Activated CD4-positive, CD25-positive, alpha-beta regulatory T cell treated with anti-CD3 and anti-CD28 coated beads, Interleukin-2, amount 50 U/mL, for 16 hours (primary cell): ENCODE results near the gene TMEFF1.

Source experiments
- DNase-seq: peaks from one replicate; pipeline ENCODE4 v3.0.0-alpha.2; 2020; ENCODE audit warnings: low read depth, low spot score

The TMEFF1 gene

DNA sequence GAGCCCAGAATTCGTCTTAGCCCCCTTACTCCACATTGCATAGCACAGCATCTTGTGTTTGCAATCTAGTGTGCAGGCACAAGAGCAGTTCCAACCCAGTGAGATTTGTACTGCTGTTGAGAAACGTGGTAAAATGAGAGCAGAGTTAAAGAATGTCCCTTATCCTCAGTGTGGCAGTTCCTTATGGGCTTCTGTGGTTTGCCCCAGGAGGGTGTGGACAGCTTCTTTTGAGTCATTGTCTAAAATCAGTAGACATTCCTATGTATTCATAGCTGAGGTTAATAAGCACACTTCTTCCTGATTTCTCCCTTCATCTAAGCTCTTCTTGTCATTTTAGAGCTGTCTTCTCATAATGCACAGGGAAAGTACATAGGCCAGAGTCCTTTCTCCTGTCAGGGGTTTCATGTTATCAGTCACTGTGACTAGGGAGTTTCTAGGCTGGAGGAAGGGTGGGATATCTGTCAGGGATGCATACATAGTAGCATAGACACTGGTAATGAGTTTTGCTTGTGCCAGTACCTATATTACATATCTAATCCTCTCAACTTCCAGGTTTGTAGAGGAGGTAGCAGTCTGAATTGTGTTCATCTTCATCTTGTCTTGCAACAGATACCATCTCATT lies 102.9 kb downstream of the TMEFF1 start:
- DNase-seq, result no peak

GRCh38 chr9:100577776-100578448 lies 105.0 kb downstream of the TMEFF1 start, which contains the start of gene CAVIN4:
CAVIN4 (plus strand) TSS chr9:100578079; CDS start chr9:100578144, 65 bp downstream.
- no peak for DNase-seq

- DNase-seq, result no peak
Observed at GRCh38 chr9:100578610-100579009, 105.7 kb downstream of the TMEFF1 start.

DNA sequence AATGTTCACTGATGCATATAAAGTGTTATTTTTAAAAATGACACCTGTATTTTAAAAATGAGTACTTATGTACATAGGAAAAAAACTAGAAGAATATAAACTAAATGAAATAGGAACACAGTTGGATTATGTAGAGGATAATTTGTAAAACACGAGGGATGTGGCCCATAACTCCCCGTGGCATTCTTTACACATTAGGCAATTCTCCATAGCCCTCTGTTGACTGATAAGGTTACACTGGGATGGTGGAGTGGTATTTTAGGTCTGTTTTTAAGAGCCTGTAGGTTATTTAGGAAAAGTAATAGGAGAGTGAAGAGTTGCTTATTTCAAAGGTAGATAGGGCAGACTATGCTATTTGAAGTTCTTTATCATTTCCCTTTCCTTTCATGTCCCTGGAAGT lies 106.7 kb downstream of the TMEFF1 start:
- no peak for DNase-seq

DNA sequence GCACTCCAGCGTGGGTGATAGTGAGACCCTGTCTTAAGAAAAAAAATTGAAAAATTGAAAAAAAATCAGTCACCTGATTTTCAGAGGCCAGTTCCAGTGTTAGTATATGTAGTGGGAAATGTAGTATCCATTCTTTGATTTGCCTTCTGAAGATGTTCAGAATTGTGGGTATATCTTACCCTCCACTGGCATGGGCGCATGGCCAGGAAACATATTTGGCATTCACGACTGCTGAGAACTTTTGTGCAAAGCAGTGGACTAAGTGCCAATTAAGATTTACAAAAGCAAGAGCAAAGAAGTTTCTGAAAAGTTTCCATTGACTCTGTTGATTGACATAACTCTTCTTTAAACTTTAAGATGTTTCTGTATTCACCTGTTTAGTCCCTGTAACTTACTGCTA lies 107.3 kb downstream of the TMEFF1 start:
- no peak for DNase-seq

DNA sequence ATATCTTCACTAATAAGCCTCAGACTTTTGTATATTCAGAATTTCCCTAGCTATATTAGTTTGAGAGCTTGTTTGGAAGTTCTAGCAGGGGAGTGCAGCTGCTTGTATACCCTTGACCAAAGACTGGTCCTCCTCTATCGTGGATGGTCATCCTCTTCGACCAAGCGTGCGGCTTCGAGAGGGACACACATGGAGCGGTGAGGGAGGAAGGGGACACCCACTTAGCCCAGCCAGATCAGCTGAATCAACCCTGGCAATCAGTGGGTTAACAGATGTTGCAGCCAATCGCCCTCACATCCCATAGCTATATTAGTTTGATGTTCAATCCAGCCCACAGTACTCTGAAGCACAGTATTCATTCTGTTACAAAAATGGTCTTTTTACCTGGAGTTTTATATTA lies 108.1 kb downstream of the TMEFF1 start:
- no peak for DNase-seq

GRCh38 chr9:100581661-100582060 lies 108.7 kb downstream of the TMEFF1 start:
- DNase-seq, result no peak

DNA sequence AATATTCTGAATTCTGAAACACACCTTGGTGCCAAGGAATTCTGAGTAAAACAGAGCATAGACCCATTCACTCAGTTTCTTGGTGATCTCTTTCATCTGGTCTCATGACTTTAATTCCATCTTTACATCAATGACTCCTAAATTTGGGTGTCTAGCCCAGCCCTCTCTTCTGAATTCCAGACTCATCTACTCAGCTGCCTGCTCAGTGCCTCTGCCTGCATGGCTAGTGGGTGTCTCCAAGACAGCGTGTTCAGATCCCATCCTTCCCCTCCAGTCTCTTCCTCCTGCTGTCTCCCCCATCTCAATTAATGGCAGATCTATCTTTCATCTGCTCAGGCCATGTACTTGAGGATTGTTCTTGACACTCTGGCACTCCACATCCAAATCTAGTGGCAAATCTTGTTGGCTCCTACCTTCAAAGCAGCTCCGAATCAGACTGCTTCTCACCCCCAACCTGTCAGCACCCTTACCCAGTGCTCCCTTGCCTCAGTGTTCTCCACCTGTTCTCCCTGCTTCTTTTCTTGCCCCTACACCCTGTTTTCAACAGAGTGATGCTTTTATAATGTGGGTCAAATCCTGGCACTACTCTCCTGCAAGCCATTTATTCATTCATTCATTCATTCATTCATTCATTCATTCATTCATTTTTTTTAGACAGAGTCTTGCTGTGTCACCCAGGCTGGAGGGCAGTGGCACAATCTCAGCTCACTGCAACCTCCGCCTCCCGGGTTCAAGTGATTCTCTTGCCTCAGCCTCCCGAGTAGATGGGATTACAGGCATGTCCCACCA lies 110.3 kb downstream of the TMEFF1 start:
- DNase-seq, result no peak

DNA sequence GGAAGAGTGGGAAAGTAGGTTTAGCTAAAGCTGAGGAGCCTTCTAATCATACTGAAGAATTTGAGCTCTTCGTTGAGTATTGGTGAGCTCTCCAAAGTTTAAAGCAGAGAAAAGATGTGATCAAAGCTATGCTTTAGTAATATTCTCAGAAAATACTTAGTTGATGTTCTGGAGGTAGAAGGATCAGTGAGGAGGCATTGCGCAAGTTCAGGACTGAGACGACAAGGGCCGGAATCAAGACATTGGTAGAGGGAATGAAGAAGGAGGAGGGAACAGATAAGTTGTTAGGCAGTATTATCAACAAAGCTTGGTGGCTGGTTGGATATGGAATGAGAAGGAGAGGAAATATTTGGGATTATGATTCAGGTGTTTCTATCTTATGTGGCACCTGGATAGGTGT lies 112.0 kb downstream of the TMEFF1 start:
- no peak for DNase-seq

GRCh38 chr9:100586093-100586492 lies 113.1 kb downstream of the TMEFF1 start:
- no peak for DNase-seq

DNA sequence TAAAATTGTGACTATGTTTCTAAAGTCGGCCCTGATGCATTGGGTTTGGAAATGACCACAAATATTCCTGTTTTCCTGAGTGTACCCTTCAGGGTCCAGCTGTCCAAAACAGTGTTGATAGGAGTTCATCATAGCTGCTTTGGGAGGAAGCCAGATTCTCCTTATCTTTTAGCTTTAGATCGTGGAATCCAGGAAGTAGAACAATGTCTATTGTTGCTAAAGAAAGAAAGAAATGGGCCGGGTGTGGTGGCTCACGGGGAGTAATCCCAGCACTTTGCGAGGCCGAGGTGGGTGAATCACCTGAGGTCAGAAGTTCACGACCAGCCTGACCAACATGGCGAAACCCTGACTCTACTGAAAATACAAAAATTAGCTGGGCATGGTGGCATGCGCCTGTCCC lies 114.4 kb downstream of the TMEFF1 start:
- no peak for DNase-seq

- no peak for DNase-seq
Observed at GRCh38 chr9:100589582-100589981, 116.6 kb downstream of the TMEFF1 start.

DNA sequence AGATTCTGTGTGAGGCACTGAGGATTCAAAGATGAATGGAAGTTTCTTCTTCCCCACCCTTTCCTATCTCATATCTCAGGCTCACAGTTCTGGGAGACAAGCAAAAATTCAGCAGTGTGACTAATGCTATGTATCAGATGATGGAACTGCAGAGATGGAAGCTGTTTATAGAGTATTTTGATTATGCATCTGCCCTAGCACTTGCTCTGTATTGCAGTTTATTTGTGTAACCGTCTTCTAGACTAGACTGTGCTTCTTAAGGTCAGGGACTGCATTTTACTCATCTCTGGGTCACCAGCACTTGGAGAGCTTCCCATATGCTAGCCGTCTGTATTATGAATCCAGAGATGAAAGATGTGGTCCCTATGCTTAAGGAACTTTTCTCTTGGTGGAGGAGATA lies 117.5 kb downstream of the TMEFF1 start:
- no peak for DNase-seq

- no peak for DNase-seq
Observed at GRCh38 chr9:100591139-100591538, 118.2 kb downstream of the TMEFF1 start.

- DNase-seq, result no peak
Observed at GRCh38 chr9:100591639-100592412, 118.9 kb downstream of the TMEFF1 start.

GRCh38 chr9:100595391-100596199 lies 122.6 kb downstream of the TMEFF1 start:
- DNase-seq, result no peak

DNA sequence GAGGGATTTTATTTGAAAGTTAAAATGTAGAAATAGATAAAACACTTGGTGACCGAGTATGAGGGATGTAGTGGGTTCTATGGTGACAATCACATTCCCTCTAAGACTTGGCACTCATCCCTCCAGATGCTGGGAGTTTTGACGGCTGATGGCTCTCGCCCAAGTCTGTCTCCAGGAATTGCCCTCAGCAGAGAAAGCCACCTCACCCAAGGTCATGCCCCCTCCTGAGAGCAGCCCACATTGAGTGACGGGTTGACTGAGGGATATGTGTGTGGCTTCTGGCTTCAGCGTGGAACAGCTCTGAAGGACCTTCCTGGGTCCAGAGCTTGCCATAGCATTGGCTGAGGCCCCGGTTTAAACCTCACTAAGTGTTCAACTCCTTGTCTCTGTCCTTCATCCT lies 124.3 kb downstream of the TMEFF1 start:
- no peak for DNase-seq

DNA sequence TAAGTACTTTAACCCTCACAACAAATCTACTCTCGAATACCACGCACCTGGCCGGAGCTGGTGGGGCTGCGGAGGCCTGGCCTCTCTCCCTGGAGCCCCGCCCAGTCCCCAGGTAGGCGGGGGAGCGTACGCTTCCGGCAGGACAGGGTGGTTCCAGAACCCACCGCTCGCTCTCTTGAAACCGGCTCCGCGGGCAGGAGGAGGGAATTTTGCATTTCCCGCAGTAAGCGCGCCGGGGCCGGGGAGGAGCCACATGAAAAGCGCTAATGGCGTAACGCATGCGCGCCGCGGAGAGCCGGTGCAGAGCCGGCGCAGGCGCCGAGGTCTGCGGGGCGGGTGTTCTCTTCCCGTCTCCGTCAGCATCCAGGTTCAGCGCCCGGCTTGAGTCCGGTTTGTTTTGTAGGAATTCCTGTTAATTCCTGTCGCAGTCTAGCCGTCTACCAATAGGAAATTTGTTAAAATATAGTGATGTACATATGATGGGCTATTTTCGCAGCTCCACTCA lies 125.7 kb downstream of the TMEFF1 start:
- peak; percentile 50 for DNase-seq

GRCh38 chr9:100600521-100601079 lies 127.7 kb downstream of the TMEFF1 start:
- no peak for DNase-seq

DNA sequence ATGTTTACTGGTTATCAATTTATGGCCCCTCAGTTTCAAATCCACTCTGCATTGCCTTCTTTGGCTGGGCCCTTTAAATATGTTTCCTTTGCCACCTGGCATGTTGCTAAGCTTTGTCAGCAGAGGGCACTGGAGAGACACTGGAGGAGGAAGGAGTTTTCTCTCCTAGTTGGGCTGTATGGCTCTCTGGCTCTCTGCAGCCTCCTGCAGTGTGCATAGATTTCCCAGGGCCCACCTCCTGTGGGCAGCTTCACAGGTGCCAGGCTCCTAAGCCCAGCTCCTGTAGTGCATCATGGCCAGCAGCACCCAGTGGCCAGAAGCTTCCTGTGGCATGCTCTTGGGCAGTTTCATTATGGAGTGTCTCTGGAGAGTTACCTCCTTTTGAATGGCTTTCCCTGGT lies 128.3 kb downstream of the TMEFF1 start:
- no peak for DNase-seq
